ENCODE data around the gene ZNF709.
"Not testable (repeated sequence)": the region's sequence is repeated elsewhere in the genome, so short reads cannot be mapped to it uniquely, and the experiment has no call there.

The ZNF709 gene

GRCh38 chr19:12425236-12425887 lies 59.3 kb downstream of the ZNF709 start:
- in situ Hi-C loops (cut with MboI; ENCODE audit: low pct_unique_long_range_greater_than_20kb, low sequenced_read_pairs, unreplicated experiment) = no loop called here
- no peak for DNase-seq (ENCODE audit: low spot score)
- TF ChIP-seq CTCF (IDR thresholded peaks at IDR 0.05; ENCODE audit: extremely low read depth, insufficient read depth, missing control alignments) = no peak

GRCh38 chr19:12417273-12417672 lies 67.3 kb downstream of the ZNF709 start:
- DNase-seq (ENCODE audit: low spot score); in situ Hi-C loops (cut with MboI; ENCODE audit: low pct_unique_long_range_greater_than_20kb, low sequenced_read_pairs, unreplicated experiment): not testable (repeated sequence)

- no peak for TF ChIP-seq CTCF (IDR thresholded peaks at IDR 0.05; ENCODE audit: extremely low read depth, insufficient read depth, missing control alignments)
- no peak for DNase-seq (ENCODE audit: low spot score)
- in situ Hi-C loops (cut with MboI; ENCODE audit: low pct_unique_long_range_greater_than_20kb, low sequenced_read_pairs, unreplicated experiment) = no loop called here
Observed at GRCh38 chr19:12411893-12412292, 72.7 kb downstream of the ZNF709 start.
